Glomerular visceral epithelial cell (primary cell): ENCODE data around the gene LIPG.
A peak's percentile ranks its signal among the peaks of the same experiment; 100 is the strongest.

Experiments used
- DNase-seq: peaks from one replicate; pipeline ENCODE4 v3.0.0-alpha.2; 2016; ENCODE audit errors: extremely low spot score

Gene LIPG

GRCh38 chr18:49546719-49547273 is 15.1 kb upstream of the LIPG start:
- no peak for DNase-seq

- DNase-seq = no peak
Observed at GRCh38 chr18:49547701-49548100, 14.2 kb upstream of the LIPG start.

- DNase-seq = peak; percentile 38
Observed at GRCh38 chr18:49548229-49548636, 13.6 kb upstream of the LIPG start.

GRCh38 chr18:49550621-49551339 is 11.1 kb upstream of the LIPG start:
- DNase-seq = no peak

- DNase-seq = no peak
Observed at GRCh38 chr18:49553003-49553402, 8.9 kb upstream of the LIPG start.

- no peak for DNase-seq
Observed at GRCh38 chr18:49555641-49556040, 6.2 kb upstream of the LIPG start.

GRCh38 chr18:49558356-49558755 is 3.5 kb upstream of the LIPG start:
- DNase-seq = no peak

GRCh38 chr18:49559326-49559931 is 2.4 kb upstream of the LIPG start:
- peak; percentile 41 for DNase-seq

GRCh38 chr18:49560277-49560623 is 1.6 kb upstream of the LIPG start:
- no peak for DNase-seq

GRCh38 chr18:49560624-49561288 is 1.1 kb upstream of the LIPG start:
- DNase-seq = peak; percentile 52

- DNase-seq = peak; percentile 43
Observed at GRCh38 chr18:49562481-49563129, 748 bp downstream of the LIPG start.

- no peak for DNase-seq
Observed at GRCh38 chr18:49563130-49563540, 1.3 kb downstream of the LIPG start.

- DNase-seq = no peak
Observed at GRCh38 chr18:49563701-49564517, 2.1 kb downstream of the LIPG start.

GRCh38 chr18:49564518-49564834 is 2.6 kb downstream of the LIPG start:
- DNase-seq = no peak

- DNase-seq = no peak
Observed at GRCh38 chr18:49565101-49565500, 3.2 kb downstream of the LIPG start.

GRCh38 chr18:49565612-49566011 is 3.8 kb downstream of the LIPG start:
- DNase-seq = no peak

- DNase-seq = no peak
Observed at GRCh38 chr18:49566217-49566770, 4.4 kb downstream of the LIPG start.

GRCh38 chr18:49566985-49567384 is 5.1 kb downstream of the LIPG start:
- DNase-seq = no peak

- DNase-seq = no peak
Observed at GRCh38 chr18:49569724-49570123, 7.9 kb downstream of the LIPG start.

- no peak for DNase-seq
Observed at GRCh38 chr18:49570836-49571235, 9.0 kb downstream of the LIPG start.

- no peak for DNase-seq
Observed at GRCh38 chr18:49572611-49573345, 10.9 kb downstream of the LIPG start.
